HG03558 (cell line): Measurements from ENCODE around the gene KCTD14.
"Not testable (repeated sequence)": the region's sequence is repeated elsewhere in the genome, so short reads cannot be mapped to it uniquely, and the experiment has no call there.

Experiments
- ATAC-seq: cut with Tn5 transposase; IDR thresholded peaks from one replicate; pipeline ENCODE4 v1.9.1; 2021; ENCODE audit warnings: moderate number of reproducible peaks; ENCODE audit not compliant: unreplicated experiment; ENCODE audit errors: extremely low read depth

Gene KCTD14

DNA sequence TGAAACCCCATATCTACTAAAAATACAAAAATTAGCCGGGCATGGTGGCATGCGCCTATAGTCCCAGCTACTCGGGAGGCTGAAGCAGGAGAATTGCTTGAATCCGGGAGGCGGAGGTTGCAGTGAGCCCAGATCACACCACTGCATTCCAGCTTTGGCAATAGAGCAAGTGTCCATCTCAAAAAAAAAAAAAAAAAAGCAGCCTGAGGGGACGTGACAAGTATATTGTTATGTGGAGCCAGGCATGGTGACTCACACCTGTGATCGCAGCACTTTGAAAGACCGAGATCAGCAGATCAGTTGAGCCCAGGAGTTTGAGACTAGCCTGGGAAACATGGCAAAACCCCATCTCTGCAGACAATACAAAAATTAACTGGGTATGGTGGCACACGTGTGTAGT is 5.3 kb upstream of the KCTD14 start:
- ATAC-seq, result not testable (repeated sequence)

DNA sequence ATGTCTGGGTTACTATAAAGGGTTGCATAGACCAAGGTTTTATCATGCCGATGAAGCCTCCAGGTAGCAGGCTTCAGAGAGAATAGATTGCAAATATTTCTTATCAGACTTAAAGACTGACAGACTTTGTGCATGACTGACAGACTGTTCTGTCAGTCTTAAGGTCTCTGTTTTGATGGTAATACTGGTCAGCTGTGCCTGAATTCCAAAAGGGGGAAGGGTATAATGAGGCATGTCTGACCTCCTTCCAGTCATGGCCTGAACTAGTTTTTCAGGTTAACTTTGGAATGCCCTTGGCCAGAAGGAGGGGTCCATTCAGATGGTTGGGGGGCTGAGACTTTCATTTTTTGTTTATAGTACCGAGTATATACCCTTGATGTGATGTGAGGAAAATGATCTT is 4.7 kb upstream of the KCTD14 start:
- ATAC-seq, result no peak

DNA sequence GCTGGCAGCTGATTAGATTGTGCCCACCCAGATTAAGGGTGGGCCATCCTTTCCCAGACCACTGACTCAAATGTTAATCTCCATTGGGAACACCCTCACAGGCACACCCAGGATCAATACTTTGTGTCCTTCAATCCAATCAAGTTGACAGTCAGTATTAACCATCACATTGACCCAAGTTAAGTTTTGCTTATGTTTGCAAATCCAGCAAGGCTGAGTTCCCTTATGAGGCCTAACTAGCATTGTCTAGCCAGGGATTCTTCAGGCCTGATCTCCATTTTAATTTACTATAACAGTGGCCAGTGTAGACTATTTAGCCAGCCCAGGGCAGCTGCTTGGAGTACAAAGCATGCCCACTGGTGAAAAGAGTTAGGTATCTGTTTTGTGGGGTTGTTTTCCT is 2.3 kb upstream of the KCTD14 start:
- no peak for ATAC-seq

DNA sequence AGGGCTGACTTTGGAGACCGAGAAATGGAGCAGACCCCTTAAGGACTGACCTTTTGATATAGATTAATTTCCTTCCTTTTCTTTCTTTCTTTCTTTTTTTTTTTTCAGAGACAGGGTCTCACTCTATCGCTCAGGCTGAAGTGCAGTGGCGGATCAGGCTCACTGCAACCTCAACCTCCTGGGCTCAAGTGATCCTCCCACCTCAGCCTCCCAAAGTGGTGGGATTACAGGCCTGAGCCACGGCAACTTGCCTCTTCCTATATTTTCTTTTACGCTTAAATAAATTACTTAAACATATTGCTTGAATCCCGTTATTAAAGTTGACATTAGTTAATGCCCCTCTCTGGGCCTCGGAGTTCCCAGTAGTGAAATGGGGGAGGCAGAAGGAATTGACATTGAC is 350 bp upstream of the KCTD14 start:
- no peak for ATAC-seq

DNA sequence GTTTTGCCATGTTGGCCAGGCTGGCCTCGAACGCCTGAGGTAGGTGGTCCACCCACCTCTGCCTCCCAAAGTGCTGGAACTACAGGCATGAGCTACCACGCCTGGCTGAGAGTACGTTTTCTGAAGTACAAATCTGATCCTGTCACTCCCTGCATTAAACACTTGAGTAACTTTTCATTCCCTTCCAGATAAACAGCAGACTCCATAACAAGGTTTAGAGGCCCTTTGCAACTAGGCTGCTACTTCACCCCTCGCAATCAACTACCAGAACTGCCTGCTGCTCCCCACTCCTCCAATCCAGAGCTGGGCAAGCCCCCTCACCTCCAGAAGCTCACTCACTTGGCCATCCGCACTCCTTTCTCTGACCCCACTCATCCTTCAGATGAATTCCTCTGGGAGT is 1.5 kb downstream of the KCTD14 start:
- ATAC-seq, result no peak

DNA sequence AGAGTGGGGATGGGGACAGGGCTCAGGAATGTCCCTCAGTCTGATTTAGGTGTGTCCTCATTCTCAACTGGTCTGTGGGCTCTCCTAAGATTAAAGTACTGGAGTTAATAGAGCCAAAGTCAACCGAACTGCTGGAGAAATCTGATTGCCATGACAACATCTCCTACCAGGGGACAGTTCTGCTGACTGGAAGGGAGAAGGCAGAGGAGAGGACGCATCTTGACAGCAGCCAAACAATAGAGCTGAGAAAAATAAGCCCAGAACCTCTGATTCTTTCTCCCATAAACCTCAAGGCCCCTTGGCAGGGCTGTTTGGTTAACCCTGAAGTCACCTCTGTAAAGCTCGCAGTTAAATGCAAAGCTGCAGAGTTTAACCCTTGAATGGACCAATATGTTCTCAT is 2.8 kb downstream of the KCTD14 start:
- ATAC-seq, result no peak

DNA sequence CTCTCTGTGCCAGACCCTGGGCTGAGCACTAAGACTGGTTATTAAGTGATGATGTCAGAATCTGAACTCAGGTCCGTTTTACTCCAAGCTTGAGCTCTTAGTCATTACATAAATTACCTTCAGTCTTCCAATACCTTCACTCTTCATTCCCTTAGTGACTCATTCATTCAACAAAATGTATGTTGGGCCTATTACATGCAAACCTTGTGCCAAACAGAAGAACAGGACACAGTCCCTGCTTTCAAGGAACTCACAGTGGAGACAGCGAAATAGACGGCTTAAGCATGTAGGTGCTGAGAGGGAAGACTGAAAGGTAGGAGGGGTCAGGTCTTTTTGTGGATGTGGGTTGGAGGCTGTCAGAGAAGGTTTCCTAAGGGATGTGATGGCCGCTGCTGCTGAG is 3.3 kb downstream of the KCTD14 start:
- ATAC-seq, result no peak

DNA sequence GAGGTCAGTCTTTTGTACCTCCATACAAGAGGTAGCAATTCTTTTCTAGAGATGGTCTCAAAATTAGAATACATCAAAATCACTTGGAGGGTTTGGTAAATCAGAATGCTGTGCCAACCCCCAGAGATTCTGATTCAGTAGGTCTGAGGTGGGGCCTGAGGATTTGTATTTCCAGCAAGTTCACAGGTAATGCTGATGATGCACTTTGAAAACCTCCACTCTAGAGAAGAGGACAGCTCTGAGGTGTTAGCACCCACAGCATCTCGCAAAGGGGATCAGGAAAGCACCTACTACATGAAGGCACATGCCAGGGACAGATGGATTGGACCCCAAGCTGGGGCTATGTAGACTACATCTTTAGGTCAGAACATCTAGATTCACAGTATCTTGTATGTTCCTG is 7.2 kb downstream of the KCTD14 start:
- ATAC-seq, result no peak

DNA sequence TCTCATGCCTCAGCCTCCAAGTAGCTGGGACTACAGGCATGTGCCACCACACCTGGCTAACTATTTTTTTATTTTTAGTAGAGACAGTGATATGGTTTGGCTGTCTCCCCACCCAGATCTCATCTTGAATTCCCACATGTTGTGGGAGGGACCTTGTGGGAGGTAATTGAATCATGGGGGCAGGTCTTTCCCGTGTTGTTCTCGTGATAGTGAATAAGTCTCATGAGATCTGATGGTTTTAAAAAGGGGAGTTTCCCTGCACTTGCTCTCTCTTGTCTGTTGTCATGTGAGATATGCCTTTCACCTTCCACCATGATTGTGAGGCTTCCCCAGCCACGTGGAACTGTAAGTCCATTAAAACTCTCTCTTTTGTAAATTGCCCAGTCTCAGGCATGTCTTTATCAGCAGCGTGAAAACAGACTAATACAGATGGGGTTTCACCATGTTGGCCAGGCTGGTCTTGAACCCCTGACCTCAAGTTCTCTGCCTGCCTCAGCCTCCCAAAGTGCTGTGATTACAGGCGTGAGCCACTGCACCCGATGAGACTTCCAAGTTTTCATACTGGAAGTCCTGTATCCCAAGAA is 8.0 kb downstream of the KCTD14 start:
- ATAC-seq, result not testable (repeated sequence)

DNA sequence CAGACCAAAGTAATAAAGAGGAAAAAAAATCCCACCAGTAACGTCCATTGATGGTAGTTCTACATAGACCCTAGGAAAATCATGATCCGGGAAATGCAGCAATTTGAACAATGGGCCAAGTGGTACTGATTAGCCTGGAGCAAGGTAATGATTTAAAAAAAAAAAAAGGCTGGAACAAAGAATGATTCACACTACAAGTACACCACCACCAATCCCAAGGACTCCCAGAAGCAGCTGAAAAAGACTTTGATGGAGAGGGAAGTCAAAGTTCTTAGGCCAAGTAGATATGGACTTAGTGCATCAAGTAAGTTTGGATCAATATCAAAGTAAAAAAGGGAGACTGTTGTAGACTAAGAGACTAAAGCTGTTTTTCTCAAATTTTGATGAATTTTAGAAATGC is 11.8 kb downstream of the KCTD14 start:
- ATAC-seq, result no peak

DNA sequence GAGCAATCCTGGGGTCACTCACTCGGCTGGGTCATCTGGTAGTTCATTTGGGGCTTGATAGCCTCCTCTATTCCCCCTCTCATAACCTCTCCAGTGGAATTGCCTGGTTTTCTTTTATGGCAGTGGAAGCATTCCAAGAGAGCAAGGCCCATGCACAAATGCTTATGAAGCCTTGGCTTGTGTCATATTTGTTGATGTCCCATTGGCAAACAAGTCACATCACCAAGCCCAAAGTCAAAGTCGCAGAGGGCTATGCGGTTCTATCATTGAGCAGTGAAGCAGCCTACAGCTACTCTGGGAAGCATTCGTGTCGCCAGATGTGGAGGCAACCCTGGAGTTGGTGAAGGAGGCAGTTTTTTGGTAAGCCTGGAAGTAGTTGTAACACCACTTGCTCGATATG is 12.3 kb downstream of the KCTD14 start:
- no peak for ATAC-seq

DNA sequence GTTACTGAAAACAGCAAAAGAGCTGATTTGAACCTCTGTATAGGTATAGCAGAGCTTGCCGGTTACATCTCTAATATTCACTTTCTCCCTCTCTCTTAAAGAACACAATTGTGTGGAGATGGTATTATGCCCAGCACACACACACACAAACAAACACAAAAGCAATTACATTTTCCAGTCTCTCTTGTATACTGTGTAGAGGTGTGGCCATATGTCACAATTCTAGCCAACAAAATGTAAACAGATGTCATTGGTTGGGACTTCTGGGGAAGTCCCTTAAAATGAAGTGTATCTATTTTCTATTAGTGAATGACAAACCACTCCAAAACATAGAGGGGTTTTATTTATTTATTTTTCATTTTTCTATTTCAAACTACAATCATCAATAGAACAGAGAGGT is 12.8 kb downstream of the KCTD14 start:
- ATAC-seq, result no peak

DNA sequence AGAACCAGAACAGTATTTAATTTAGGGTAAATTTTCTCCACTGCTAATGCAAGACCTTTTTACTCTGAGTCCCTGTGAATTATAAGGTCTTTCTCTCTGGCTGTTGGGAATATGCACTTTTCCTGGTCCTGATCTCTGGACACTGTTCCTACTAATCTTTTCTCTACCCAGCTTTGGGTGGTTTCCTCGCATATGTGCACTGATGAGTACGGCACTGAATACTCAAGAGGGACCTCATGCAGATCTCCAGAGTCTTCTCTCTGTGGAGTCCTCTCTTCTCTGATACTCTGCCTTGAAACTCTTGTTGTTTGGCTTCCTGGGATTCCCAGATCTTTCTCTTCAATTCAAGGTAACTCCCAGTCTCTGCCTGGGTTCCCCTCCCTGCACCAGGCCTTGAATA is 14.0 kb downstream of the KCTD14 start:
- ATAC-seq, result no peak

DNA sequence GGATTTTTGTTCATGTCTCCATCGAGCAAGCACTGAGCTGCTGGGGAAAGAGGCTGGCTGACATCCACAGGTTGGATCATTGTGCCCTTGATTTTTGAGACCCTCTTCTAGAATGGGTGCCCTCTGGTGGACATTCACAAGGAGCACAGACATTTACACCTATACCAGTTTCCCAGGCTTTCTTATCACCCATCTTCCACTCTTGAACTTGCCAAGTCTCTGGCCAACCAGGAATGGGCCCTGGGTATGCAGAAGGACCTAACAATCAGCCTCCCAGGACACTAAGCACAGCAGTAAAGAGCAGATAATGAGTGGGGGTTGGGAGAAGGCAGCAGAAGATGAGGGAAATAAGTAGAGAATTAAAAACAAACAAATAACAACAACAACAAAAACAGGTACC is 22.9 kb downstream of the KCTD14 start:
- ATAC-seq, result no peak

DNA sequence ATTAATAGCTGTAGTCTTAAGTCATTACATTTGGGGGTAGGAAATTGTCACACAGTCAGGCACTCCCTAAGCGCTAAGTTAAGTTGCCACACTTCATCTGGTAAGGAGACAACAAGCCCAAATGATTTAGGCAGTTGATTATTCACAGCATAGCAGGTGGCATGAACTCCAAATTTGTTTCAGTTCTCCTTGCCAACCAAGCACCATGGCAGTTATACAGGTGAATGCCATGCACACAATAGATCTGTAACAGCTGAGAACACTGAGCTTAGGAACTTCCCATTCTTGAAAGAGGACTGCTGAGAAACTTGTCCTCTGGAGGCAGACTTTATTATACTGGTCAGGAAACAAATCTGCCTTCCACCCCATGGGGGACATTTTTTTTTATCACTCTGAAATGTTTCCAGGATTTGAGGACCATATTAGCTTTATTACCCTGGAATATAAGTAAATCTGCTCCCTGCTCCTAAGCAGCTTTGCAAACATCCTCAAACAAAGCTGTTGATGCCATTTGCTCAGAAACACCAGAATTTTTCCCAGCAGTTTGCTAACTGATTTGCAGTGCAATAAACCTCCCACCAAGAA is 23.5 kb downstream of the KCTD14 start:
- ATAC-seq, result no peak

DNA sequence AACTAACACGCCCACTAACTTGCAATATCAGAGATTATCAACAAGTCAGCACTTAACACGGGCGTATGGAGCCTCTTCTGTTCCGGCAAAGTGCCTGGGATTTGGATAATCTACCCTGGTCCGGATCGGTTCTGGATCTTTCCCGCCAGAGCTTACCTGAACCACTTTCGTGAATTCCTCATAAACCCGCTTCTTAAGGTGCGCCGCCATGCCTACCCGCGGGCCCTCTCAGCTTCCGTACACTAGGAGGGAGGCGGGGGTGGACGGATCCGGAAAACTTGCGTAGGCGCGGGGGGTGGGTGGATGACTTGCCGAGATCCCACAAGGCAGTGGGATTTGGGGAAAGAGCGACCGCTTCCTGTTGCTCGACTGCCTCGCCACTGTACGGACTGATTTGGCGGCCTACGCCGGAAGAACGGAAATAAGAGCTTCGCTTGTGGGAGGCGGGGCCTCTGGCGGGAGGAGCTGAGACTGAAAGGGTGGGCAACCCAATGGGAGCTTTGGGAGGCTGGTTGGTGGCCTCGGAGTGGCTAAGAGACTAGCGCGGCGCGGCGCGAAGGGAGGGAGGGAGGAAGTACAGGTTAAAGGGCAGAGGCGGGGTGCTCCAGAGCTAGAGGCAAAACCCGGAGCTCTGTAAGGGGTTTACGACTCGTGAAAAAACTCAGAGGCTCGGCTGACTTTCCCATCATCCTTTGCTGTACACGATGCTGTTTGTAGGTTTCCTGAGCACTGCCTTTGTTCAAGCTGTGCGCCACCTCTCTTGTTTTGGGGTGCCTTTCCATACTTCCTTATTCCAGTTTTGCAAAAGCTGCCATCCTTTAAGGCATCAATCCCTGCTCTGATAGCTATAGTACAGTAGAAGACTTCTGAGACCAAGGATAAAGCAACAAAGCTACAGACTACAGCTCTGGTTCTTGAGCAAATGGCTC is 28.4 kb downstream of the KCTD14 start, which contains the start of gene INTS4:
Gene INTS4 (minus strand): TSS at position 235 of the 929 bp plus-strand sequence. CDS start 25 bp downstream, at position 210.
- ATAC-seq, result peak; percentile 95

DNA sequence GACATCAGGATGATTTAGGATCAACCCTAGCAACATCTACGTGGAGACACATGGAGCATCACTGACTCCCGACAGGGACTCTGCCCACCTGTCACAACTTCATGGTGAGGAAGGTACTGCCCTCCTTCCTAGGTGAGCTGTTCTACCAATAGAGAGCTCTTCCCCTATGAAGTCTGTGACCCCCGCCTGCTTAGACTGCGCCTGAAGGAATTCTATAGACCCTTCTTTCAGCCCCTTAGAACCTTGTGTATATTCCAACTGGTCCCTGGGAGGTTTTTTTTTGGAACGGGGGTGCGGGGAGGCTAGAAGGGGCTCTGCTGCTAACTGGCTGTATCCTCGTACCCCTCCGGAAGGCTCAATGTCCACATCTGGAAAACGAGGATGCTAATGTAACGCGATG is 29.2 kb downstream of the KCTD14 start:
- no peak for ATAC-seq

DNA sequence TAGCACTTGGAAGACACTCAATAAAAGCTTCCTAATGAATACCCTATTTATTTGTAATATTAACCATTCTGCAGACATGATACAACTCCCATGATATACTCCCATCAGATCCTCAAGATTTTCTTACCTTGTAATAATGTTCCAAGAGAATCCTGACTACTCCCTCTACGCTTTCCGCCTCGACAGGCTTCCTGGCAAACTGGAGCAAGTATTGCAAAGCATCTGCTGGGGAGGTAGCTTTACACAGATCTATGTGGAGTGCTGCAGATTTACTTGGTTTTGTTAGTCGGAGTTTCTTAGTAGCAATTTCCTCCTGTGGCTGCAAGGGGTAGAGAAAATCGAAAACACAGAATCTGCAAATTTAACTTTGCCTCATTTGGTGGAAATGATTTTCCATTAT is 32.1 kb downstream of the KCTD14 start:
- ATAC-seq, result no peak

DNA sequence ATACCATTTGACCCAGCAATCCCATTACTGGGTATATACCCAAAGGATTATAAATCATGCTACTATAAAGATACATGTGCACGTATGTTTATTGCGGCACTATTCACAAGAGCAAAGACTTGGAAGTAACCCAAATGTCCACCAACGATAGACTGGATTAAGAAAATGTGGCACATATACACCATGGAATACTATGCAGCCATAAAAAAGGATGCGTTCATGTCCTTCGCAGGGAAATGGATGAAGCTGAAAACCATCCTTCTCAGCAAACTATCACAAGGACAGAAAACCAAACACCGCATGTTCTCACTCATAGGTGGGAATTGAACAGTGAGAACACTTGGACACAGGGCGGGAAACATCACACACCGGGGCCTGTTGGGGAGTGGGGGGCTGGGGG is 36.6 kb downstream of the KCTD14 start:
- not testable (repeated sequence) for ATAC-seq

DNA sequence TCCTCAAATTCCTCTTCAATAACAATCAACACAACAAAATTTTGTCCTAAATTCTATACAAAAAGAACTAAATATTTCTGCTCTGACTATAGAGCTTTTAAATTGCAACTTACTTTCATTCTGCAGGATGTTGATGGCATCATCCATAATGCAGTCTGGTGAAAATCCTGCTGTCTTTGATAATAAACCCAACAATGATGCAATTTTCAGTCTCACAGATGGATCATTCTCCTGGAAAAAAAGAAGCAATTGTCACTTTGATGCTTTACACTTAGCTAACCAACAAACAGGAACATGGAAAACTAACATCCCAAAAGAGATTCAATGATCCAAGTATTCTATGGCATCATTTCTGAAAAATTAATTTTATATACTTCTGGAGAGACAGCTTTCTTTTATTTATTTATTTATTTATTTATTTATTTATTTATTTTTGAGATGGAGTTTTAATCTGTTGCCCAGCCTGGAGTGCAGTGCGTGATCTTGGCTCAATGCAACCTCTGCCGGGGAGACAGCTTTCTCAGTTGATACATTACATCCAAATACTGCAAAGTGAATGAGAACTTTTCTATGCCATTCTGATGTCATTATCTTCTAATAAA is 41.6 kb downstream of the KCTD14 start:
- ATAC-seq, result no peak

DNA sequence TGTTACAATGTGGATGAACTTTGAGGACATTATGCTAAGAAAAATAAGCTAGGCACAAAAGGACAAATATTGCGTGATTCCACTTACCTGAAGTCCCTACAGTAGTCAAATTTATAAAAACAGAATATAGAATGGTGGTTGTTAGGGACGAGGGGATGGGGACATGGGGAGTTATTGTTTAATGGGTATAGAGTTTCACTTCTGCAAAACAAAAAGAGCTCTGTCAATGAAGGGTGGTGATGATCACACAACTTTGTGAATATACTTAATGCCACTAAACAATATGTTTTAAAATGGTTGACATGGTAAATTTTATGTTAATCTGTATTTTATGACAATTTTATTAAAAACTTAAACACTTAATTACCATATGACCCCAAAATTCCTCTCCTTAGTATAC is 54.7 kb downstream of the KCTD14 start:
- no peak for ATAC-seq
